ENCODE data around the gene XIRP1. TPM values are rescaled to one million over a fixed set of nuclear protein-coding genes. Genes with fewer than 3 reads are reported as not detected.

XIRP1 gene
- total RNA-seq, 4 donors from 2014 or later: 0.40 TPM; not detected in 3

DNA sequence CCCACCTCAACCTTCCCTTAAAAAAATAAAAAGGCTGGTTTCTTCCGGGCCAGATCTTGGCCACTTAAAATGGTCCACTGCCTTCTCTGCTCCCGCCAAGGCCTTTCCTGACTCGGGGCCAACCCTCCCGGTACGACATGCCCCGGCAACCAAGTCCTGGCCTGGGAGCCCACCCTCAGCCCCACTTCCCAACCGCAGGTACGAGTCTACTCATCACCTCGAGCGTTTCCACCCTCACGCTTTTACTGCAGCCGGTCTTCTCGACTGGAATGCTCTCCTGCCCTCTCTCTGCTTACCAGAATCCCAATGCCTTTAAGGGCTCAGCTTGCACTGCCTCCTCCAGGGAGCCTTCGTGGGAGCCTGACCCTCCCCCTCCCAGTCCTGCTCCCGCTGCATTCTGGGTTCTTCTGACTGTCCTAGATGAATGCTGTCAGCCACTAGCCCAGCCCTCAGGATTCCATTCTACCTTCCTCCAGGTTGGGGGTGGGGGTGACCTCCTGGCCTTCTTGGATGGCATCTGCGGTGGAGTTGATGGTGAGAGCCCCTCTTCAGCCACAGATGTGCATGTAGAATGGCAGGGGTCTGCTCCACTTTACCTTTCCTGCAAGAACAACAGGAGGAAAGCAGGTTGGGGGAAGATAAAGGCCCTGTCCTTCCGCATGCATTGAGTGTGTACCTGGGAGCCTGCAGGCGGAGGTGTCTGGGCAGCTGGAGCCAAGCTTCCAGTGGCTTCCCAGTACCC is 37.9 kb downstream of the XIRP1 start:
- Histone ChIP-seq H3K9me3 (no peaks in the 10 kb centered on the region), H3K27me3 (no peaks in the 10 kb centered on the region), H3K4me1 (peaks cover 2 to 42% (median 20%) of the 10 kb centered on the region in 3 donors), H3K4me3 (peak overlapping the region in 1 of 2 donors; percentile 99), H3K27ac (peak overlapping the region; percentile 98 to 100 (median 100)), H3K36me3 (no peaks in the 10 kb centered on the region)
- TF ChIP-seq POLR2A (IDR thresholded peaks at IDR 0.05) (no peak), POLR2AphosphoS5 (IDR thresholded peaks at IDR 0.05) (no peak), EP300 (IDR thresholded peaks at IDR 0.05) (no peak)
- TF ChIP-seq, protein P1, sequence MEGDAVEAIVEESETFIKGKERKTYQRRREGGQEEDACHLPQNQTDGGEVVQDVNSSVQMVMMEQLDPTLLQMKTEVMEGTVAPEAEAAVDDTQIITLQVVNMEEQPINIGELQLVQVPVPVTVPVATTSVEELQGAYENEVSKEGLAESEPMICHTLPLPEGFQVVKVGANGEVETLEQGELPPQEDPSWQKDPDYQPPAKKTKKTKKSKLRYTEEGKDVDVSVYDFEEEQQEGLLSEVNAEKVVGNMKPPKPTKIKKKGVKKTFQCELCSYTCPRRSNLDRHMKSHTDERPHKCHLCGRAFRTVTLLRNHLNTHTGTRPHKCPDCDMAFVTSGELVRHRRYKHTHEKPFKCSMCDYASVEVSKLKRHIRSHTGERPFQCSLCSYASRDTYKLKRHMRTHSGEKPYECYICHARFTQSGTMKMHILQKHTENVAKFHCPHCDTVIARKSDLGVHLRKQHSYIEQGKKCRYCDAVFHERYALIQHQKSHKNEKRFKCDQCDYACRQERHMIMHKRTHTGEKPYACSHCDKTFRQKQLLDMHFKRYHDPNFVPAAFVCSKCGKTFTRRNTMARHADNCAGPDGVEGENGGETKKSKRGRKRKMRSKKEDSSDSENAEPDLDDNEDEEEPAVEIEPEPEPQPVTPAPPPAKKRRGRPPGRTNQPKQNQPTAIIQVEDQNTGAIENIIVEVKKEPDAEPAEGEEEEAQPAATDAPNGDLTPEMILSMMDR (IDR thresholded peaks at IDR 0.05): no peak
- ATAC-seq: no peak
- 48 to 58% methylated on average over 15 to 16 of the region's 18 CpGs for WGBS, 2 donors (ENCODE audit: low coverage in 1 of 2)

DNA sequence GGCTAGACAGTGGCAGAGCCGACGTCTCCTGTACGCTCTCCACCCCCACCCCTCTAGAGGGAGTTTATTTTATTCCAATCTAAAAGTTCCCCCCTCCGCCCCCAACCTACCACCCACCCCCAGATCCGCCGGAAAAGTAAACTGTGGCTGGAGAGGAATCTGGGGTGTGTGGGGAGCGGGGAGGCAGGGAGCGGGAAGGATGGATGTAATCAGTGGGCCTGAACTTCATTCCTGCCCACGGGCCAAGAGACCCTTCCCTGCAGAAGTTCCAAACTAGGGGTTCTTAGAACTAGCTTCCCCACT is 38.5 kb downstream of the XIRP1 start:
- Histone ChIP-seq H3K4me1 (peaks cover 6 to 47% (median 25%) of the 10 kb centered on the region in 3 donors), H3K36me3 (no peaks in the 10 kb centered on the region), H3K27me3 (no peaks in the 10 kb centered on the region), H3K27ac (peak overlapping the region; percentile 98 to 100 (median 100)), H3K4me3 (peak overlapping the region; percentile 89 to 99), H3K9me3 (no peaks in the 10 kb centered on the region)
- WGBS, 2 donors (ENCODE audit: low coverage in 1 of 2): no CpG with 5 or more reads among the region's 9 CpGs
- no peak for ATAC-seq
- TF ChIP-seq POLR2AphosphoS5 (IDR thresholded peaks at IDR 0.05) (no peak), EP300 (IDR thresholded peaks at IDR 0.05) (no peak), POLR2A (IDR thresholded peaks at IDR 0.05) (no peak)
- TF ChIP-seq, protein P1 (IDR thresholded peaks at IDR 0.05): no peak

DNA sequence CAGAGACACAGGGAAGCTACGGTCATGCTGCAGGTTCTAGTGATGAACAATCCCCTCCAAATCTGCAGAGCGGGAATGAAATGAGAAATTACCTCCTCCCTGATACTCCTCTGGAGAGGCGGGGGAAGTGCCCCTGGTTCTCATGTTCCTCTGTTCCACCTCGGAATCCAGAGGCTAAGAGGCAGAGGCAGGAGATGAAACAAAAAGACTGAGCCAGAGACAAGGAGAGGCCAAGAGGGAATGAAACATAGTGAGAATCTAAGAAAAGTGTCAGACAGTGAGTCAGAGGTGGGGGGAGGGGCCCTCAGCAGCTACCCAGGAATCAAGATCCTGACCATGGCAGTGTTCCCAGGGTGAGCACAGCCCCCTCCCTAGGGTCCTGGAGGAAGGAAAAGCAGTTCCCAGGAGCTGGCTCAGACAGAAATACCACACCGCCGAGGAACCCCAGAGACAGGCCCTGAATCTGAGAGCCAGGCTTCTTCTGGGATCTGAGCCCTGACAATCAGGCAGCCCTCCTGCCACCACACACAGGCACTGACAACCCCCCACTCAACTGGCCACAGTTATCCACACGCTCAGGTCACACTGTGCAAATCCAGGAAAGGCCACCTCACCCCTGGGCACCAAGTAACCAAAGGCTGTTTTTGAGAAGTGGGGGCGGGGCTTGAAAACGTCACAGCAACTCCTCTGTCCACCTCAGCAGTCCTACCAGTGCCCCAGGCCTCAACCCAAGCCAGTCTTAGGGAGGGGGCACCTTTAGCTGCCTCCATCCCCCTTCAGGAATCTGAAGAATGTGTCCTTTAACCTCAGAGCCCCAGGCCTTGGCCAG is 41.4 kb downstream of the XIRP1 start:
- peaks cover 0 to 7% of the 10 kb centered on the region in 2 donors for H3K36me3 ChIP-seq
- peak overlapping the region; percentile 89 to 99 for H3K4me3 ChIP-seq
- TF ChIP-seq, protein P1 (IDR thresholded peaks at IDR 0.05): peak in 2 of 4 experiments; percentile 3 to 5
- TF ChIP-seq EP300 (IDR thresholded peaks at IDR 0.05) (no peak), POLR2A (IDR thresholded peaks at IDR 0.05) (peak in 1 of 2 donors; percentile 13), POLR2AphosphoS5 (IDR thresholded peaks at IDR 0.05) (peak; percentile 81)
- WGBS, 2 donors (ENCODE audit: low coverage in 1 of 2): 0 to 7% methylated on average over 2 to 3 of the region's 9 CpGs
- peaks cover 11 to 76% (median 53%) of the 10 kb centered on the region in 3 donors for H3K4me1 ChIP-seq
- no peaks in the 10 kb centered on the region for H3K27me3 ChIP-seq
- H3K27ac ChIP-seq: peak overlapping the region; percentile 98 to 100 (median 100)
- H3K9me3 ChIP-seq: no peaks in the 10 kb centered on the region
- peak; percentile 45 for ATAC-seq

DNA sequence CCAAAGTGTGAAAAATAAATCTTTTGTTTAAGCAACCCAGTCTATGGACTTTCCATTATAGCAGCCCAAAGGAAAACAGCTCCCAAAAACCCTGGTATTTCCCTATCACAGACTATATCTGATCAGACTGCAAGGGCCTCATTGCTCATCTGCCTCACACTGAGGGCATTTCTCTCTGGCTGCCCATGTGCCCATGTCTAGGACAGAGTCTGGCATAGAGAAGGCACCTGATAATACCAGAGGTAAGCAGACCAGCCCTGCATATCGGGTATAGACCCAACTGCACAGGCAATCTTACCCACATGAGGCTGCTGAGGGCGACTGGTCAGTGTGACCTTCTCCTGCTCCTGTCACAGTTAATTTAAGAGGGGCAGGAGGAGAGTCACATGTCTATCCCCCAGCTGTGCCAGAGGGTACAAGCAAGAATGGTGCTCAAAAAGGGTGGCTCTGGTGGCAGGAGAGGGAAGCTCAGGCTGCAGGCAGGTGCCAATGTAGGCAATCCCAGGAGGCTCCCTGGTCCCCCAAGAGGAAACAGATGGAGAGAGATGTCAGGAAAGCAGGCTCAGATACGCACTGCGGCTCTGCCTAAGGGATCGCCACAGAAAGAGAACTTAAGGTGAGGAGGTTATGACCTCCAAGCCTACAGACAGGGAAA is 42.1 kb downstream of the XIRP1 start:
- TF ChIP-seq, protein P1 (IDR thresholded peaks at IDR 0.05): peak in 1 of 4 experiments; percentile 17
- TF ChIP-seq POLR2A (IDR thresholded peaks at IDR 0.05): no peak
- 20% methylated on average over 4 of the region's 5 CpGs; no CpG with 5 or more reads in 1 of the 2 donors for WGBS, 2 donors (ENCODE audit: low coverage in 1 of 2)
- ATAC-seq: no peak

More for the DNA sequence above, 42.1 kb downstream of the XIRP1 start:
- H3K27ac ChIP-seq: peak overlapping the region; percentile 98 to 100 (median 100)
- H3K4me1 ChIP-seq: peaks cover 11 to 83% (median 59%) of the 10 kb centered on the region in 3 donors
- no peaks in the 10 kb centered on the region for H3K27me3 ChIP-seq
- peak overlapping the region in 1 of 2 donors; percentile 99 for H3K4me3 ChIP-seq
- peaks cover 0 to 14% of the 10 kb centered on the region in 2 donors for H3K36me3 ChIP-seq
- no peaks in the 10 kb centered on the region for H3K9me3 ChIP-seq

Data from gastroesophageal sphincter (tissue), 4 donors.